Inferior parietal cortex (tissue), 1 donor: ENCODE results near the gene NTSR1.

Source experiments
- DNase-seq: peaks from one replicate; pipeline ENCODE4 v3.0.0-alpha.2; 2016; ENCODE audit errors: extremely low spot score

Gene NTSR1

GRCh38 chr20:62725596-62726268 is 17.1 kb downstream of the NTSR1 start:
- no peak for DNase-seq

- DNase-seq, result no peak
Observed at GRCh38 chr20:62726276-62726675, 17.6 kb downstream of the NTSR1 start.

- no peak for DNase-seq
Observed at GRCh38 chr20:62726716-62727583, 18.3 kb downstream of the NTSR1 start.

- DNase-seq, result no peak
Observed at GRCh38 chr20:62727584-62728027, 19.0 kb downstream of the NTSR1 start.

- DNase-seq, result no peak
Observed at GRCh38 chr20:62728028-62728780, 19.6 kb downstream of the NTSR1 start.

GRCh38 chr20:62728781-62729300 is 20.2 kb downstream of the NTSR1 start:
- no peak for DNase-seq

GRCh38 chr20:62730481-62730880 is 21.8 kb downstream of the NTSR1 start:
- DNase-seq, result no peak

GRCh38 chr20:62732031-62732760 is 23.6 kb downstream of the NTSR1 start:
- DNase-seq, result no peak

- no peak for DNase-seq
Observed at GRCh38 chr20:62732842-62733525, 24.3 kb downstream of the NTSR1 start.

- DNase-seq, result no peak
Observed at GRCh38 chr20:62733526-62733842, 24.8 kb downstream of the NTSR1 start.

- DNase-seq, result no peak
Observed at GRCh38 chr20:62733891-62734290, 25.3 kb downstream of the NTSR1 start.

GRCh38 chr20:62734326-62734725 is 25.7 kb downstream of the NTSR1 start:
- no peak for DNase-seq

- DNase-seq, result no peak
Observed at GRCh38 chr20:62734881-62735280, 26.2 kb downstream of the NTSR1 start.

GRCh38 chr20:62735331-62735821 is 26.7 kb downstream of the NTSR1 start:
- no peak for DNase-seq

- no peak for DNase-seq
Observed at GRCh38 chr20:62736026-62736406, 27.4 kb downstream of the NTSR1 start.

- no peak for DNase-seq
Observed at GRCh38 chr20:62736407-62737071, 27.9 kb downstream of the NTSR1 start.

- no peak for DNase-seq
Observed at GRCh38 chr20:62737271-62737811, 28.7 kb downstream of the NTSR1 start.

- no peak for DNase-seq
Observed at GRCh38 chr20:62738025-62738881, 29.6 kb downstream of the NTSR1 start.

- DNase-seq, result no peak
Observed at GRCh38 chr20:62739067-62739466, 30.4 kb downstream of the NTSR1 start.
